Fibroblast of villous mesenchyme (primary cell): Measurements from ENCODE around the gene WFS1. TPM values are rescaled to one million over a fixed set of nuclear protein-coding genes. Genes with fewer than 3 reads are reported as not detected.

Source experiments
- DNase-seq: peaks from one replicate; pipeline ENCODE4 v3.0.0-alpha.2; 2010; ENCODE audit warnings: low read depth
- H3K4me3 ChIP-seq: 2 replicates; pipeline ENCODE4 v1.5.1; 2011; ENCODE audit warnings: low read depth, mild to moderate bottlenecking, low read length
- total RNA-seq: library from RNA; depleted of rRNA; stranded (reverse); fragments of >200 nt; gene quantifications from 2 replicates; pipeline ENCODE4 v1.2.3, GENCODE V29; 2012
- TF ChIP-seq, protein P1 (sequence below): IDR thresholded peaks from 2 replicates; pipeline ENCODE4 v1.5.1; 2012; ENCODE audit warnings: low read depth, mild to moderate bottlenecking, low read length; ENCODE audit not compliant: insufficient read depth

Gene WFS1
- total RNA-seq, 1 donor = 42.3 TPM

DNA sequence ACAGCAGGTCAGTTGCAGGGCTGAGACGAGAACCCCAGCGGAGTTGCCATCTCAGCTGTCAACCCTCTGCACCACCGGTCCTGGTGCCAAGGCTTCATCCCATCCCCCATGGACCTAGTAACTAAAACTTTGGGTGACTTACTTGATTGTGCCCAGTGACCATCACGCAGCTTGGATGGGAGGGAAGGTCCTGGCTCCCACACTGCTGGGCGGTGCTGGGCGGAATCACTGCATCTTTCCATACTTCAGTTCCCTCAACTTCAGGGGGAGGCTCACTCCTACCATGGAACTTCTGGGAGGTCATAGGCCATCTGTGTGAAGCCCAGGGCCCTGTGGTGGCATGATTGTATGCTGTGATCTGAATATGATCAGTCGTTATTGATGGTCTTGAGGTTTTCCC, 43.1 kb upstream of the WFS1 start:
- DNase-seq = no peak
- no peak overlapping the region for H3K4me3 ChIP-seq
- TF ChIP-seq, protein P1, sequence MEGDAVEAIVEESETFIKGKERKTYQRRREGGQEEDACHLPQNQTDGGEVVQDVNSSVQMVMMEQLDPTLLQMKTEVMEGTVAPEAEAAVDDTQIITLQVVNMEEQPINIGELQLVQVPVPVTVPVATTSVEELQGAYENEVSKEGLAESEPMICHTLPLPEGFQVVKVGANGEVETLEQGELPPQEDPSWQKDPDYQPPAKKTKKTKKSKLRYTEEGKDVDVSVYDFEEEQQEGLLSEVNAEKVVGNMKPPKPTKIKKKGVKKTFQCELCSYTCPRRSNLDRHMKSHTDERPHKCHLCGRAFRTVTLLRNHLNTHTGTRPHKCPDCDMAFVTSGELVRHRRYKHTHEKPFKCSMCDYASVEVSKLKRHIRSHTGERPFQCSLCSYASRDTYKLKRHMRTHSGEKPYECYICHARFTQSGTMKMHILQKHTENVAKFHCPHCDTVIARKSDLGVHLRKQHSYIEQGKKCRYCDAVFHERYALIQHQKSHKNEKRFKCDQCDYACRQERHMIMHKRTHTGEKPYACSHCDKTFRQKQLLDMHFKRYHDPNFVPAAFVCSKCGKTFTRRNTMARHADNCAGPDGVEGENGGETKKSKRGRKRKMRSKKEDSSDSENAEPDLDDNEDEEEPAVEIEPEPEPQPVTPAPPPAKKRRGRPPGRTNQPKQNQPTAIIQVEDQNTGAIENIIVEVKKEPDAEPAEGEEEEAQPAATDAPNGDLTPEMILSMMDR = no peak

DNA sequence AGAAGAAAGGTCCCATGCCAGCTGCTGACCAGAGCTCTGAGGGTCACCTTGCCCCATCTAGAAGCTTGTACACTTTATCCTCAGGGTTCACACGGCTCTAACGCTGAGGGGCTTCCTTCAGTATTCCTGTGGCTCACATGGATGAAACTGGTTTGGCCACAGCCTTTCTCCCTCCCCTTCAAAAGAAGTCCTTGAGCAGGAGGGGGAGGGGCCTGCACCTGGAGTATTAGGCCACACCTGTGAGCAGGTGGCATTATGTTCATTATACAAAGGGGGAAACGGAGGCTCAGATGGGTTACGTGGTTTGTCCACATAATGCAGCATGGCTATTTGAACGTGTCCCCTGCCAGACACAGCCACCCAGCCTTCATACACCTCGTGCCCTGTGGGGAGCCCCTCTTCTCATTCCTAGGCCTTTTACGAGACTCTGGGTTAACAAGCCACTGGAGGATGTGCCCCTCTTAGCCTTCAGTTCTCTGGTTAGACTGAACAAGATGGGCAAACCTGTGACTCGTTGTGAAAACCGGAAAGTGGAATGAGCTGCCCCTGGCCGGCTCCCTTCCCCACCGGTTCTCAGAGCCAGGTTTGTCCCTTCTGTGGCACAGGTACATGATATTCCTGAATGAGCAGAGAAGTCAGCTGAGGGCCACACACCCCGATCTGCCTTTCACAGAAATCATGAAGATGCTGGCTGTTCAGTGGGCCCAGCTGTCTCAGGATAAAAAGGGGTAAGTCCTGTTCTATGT, 42.1 kb upstream of the WFS1 start:
- H3K4me3 ChIP-seq = no peak overlapping the region
- TF ChIP-seq, protein P1 = no peak
- no peak for DNase-seq

DNA sequence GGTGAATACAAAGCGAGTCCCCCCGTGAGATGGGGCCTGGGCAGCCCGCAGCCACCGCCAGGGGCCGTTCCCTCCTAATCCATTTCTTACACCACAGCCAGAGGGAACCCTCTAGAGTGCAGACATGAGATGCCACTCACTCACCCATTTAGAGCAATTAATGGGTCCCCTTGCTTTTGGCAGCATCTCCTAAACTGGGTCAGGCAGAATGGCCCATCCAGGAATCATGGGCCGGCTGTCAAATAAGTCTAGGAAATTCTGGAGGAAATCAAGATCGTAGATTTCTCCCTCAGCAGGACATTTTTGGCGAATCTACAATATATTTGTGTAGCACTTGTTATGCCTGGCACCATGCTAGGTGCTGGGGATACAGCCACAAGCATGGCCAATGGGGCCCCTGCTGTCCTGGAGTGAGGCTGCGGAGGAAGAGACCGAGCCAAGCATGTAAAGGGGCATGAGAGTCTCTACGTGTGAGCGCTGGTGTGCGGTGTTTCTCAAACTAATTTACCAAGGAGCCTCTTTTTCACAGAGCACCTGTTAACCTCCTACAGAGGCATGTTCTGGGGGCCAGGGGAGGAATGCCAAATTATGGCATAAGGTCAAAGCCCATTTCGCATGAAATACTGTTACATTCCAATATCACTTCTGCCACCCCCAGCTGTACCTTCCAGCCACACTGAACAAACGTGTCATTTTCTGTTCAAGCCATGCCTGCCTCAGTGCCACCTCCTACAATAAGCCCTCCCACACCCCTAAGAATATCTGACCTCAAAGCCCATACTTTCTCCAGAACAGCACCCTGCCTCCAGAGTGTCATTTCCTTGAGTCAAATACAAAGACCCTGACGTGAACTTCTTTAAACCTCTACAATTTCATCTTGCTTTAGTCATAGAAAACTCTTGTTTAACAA, 41.2 kb upstream of the WFS1 start:
- no peak for DNase-seq
- H3K4me3 ChIP-seq = no peak overlapping the region
- TF ChIP-seq, protein P1 = no peak

DNA sequence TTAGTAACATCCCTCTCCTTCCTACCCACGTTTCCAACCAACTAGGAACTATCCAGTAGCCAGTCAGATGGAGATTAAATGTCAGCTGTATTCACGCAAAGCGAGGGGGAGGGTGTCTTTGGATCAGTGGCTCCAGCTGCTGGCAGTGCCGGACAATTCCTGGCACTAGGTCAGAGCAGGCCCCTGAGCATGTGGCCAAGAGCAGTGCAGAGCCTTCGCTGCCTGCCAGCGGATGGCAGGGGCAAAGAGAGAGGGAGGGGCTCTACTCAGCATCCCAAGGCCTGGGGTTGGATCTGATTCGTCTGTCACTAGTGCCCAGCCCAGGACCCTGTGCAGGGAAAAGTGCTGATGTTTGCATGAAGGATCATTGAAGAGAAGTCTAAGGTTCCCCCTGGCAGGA, 40.6 kb upstream of the WFS1 start:
- no peak for DNase-seq
- TF ChIP-seq, protein P1 = no peak
- no peak overlapping the region for H3K4me3 ChIP-seq

DNA sequence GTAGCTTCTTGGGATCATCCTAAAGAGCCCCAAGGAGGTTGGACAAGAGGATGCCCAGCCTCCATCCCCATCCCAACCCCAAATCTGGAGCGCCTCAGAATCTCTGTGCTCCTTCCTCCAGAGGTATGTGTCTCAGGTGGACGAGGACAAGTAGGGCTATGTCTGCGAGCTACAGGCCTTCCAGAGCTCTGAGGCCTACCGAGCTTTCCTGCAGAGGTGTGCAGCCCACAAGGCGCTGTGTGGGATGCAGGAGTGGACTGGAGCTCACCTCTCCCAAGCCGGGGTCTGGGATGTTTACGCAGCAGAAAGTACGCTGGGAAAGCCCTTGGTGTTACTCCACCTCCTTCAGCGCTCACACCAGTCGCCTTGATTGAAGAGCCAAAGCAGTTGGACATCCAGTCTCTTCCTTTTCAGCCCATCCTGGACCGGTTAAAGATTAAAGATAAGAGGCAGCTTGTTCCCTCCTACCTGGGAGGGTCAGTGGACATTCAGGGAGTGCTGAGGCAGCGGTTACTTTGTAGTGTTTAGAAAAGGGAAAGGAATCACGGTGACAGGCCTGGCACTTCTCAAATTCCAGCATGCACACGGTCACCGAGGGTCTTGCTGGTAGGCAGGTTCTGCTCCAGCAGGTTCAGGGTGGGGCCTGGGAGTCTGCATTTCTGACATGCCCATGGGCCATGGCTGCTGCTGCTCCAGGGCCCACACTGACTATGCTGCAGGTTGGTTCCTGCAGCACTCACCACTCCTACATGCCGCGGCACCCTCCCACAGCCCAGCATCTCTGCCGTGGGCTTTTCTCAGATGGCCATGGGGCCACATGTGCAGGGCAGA, 39.8 kb upstream of the WFS1 start:
- TF ChIP-seq, protein P1 = no peak
- H3K4me3 ChIP-seq = no peak overlapping the region
- DNase-seq = no peak

DNA sequence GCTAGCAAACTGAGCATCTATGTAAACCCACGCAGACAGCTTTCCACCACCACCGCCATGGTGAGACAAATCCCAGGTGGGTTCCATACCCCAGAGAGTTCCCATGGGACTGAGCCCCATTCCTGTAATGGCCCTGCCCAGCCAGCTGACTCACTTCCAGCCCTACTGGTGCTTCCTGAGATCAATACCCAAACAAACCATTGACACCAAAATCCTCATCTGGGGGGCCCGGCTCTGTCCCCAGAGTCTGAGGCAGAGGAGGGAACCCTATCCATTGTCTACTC, 39.2 kb upstream of the WFS1 start:
- no peak overlapping the region for H3K4me3 ChIP-seq
- TF ChIP-seq, protein P1 = no peak
- no peak for DNase-seq
